ENCODE measurements around the gene ATP6V1B1. TPM values are rescaled to one million over a fixed set of nuclear protein-coding genes. Genes with fewer than 3 reads are reported as not detected.

The ATP6V1B1 gene
- total and polyA plus RNA-seq, 10 of the 15 experiments (the other 5 are each of a cell fraction or from before 2014, with no cell fraction given), result not detected

DNA sequence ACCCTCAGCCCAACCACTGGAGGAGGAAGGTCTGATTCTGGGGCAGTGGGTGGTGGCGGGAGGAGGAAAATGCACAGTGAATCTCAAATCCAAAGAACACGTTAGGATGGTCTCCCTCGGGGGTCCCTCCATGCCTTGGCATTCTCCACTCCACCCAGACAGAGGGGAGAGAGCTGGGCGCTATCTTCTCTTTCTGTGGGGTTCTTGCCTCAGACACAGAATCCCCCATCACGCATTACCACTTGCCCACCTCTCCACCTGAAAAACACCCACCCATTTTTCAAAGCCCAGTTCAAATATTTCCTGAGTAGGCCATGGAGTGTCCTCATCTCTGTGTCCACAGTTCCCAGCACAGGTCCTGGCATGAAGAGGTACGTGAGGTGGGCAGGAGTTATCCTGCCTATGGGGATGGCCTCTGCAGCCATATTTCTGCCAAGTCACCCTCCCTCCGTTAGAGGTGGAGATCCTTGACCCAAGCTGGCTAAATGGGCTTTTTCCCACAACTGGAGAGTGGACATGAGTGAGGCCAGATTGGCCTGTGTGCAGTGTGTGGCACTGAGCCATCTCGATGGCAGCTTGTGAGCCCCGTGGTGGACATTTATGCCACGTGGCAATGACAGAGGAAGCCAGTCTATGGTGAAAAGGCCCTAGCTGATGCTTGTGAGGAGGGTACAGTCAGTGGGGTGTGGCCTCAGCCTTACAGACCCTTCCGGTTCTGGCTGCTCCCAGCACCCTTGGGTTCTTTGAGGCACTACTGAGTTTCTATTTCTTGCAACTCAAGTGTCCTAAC lies 68.5 kb downstream of the ATP6V1B1 start:
- H3K4me3 ChIP-seq, result no peak overlapping the region
- 20% methylated on average over 11 of the region's 11 CpGs for WGBS (ENCODE audit: insufficient coverage, insufficient replicate concordance, low lambda C conversion rate, missing lambda C conversion rate)
- peaks cover 9% of the 10 kb centered on the region for H3K4me1 ChIP-seq (ENCODE audit: control insufficient read depth, insufficient read depth, low read length)
- H3K9me3 ChIP-seq (replicated peaks; ENCODE audit: control insufficient read depth, insufficient read depth, low read length), result no peaks in the 10 kb centered on the region
- H3K9ac ChIP-seq (ENCODE audit: control insufficient read depth, insufficient read depth, low read length), result no peak overlapping the region
- in situ Hi-C loops (cut with MboI) (no loop called here), intact Hi-C loops (cut with micrococcal nuclease; ENCODE audit: unreplicated experiment) (no loop called here)
- RAD21 ChIA-PET (ENCODE audit: unreplicated experiment), result no interaction called here
- SMC1A ChIA-PET (ENCODE audit: uncharacterized antibody, unreplicated experiment), result no interaction called here
- H3K27me3 ChIP-seq (replicated peaks in 1 of 2; ENCODE audit: control insufficient read depth in 2 of 2, insufficient read depth in 2 of 2, low read length in 1 of 2), result no peaks in the 10 kb centered on the region
- no peak overlapping the region for H2AFZ ChIP-seq (ENCODE audit: control insufficient read depth, low read depth, low read length)
- ATAC-seq, result no peak
- BruUV-seq (replicated peaks), result no TSS peak
- CTCF ChIA-PET, result no interaction called here
- no peaks in the 10 kb centered on the region for H3K79me2 ChIP-seq (ENCODE audit: control insufficient read depth, insufficient read depth, low read length)
- DNase-seq (ENCODE audit: low read depth, low spot score), result no peak
- POLR2A ChIA-PET, result no interaction called here
- H3K27ac ChIP-seq (ENCODE audit: control insufficient read depth, insufficient read depth), result no peak overlapping the region
- H4K20me1 ChIP-seq (ENCODE audit: control insufficient read depth, insufficient read depth), result no peaks in the 10 kb centered on the region
- no peaks in the 10 kb centered on the region for H3K36me3 ChIP-seq (ENCODE audit: control insufficient read depth in 2 of 2, insufficient read depth in 2 of 2, low read length in 1 of 2)
- FAIRE-seq, result no peak
- H3K4me2 ChIP-seq (ENCODE audit: control insufficient read depth, insufficient read depth), result no peak overlapping the region
- no peak for TF ChIP-seq SMARCA5 (IDR thresholded peaks at IDR 0.05)
- TF ChIP-seq ZNF384 (IDR thresholded peaks at IDR 0.05; ENCODE audit: borderline replicate concordance, low read depth, low read length), result no peak
- TF ChIP-seq NBN (IDR thresholded peaks at IDR 0.05), result no peak
- TF ChIP-seq, protein P1, sequence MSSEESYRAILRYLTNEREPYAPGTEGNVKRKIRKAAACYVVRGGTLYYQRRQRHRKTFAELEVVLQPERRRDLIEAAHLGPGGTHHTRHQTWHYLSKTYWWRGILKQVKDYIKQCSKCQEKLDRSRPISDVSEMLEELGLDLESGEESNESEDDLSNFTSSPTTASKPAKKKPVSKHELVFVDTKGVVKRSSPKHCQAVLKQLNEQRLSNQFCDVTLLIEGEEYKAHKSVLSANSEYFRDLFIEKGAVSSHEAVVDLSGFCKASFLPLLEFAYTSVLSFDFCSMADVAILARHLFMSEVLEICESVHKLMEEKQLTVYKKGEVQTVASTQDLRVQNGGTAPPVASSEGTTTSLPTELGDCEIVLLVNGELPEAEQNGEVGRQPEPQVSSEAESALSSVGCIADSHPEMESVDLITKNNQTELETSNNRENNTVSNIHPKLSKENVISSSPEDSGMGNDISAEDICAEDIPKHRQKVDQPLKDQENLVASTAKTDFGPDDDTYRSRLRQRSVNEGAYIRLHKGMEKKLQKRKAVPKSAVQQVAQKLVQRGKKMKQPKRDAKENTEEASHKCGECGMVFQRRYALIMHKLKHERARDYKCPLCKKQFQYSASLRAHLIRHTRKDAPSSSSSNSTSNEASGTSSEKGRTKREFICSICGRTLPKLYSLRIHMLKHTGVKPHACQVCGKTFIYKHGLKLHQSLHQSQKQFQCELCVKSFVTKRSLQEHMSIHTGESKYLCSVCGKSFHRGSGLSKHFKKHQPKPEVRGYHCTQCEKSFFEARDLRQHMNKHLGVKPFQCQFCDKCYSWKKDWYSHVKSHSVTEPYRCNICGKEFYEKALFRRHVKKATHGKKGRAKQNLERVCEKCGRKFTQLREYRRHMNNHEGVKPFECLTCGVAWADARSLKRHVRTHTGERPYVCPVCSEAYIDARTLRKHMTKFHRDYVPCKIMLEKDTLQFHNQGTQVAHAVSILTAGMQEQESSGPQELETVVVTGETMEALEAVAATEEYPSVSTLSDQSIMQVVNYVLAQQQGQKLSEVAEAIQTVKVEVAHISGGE (CRISPR knock-in tag; IDR thresholded peaks at IDR 0.05), result no peak
- no peak for TF ChIP-seq RBBP5 (conservative IDR thresholded peaks at IDR 0.05)
- TF ChIP-seq, protein P2, sequence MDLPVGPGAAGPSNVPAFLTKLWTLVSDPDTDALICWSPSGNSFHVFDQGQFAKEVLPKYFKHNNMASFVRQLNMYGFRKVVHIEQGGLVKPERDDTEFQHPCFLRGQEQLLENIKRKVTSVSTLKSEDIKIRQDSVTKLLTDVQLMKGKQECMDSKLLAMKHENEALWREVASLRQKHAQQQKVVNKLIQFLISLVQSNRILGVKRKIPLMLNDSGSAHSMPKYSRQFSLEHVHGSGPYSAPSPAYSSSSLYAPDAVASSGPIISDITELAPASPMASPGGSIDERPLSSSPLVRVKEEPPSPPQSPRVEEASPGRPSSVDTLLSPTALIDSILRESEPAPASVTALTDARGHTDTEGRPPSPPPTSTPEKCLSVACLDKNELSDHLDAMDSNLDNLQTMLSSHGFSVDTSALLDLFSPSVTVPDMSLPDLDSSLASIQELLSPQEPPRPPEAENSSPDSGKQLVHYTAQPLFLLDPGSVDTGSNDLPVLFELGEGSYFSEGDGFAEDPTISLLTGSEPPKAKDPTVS (IDR thresholded peaks at IDR 0.05; ENCODE audit: low read depth, low read length), result no peak
- no peak for TF ChIP-seq ETV6 (conservative IDR thresholded peaks at IDR 0.05 in 1 of 2, IDR thresholded peaks at IDR 0.05 in 1 of 2; ENCODE audit: borderline replicate concordance in 1 of 2, low read depth in 1 of 2)
- no peak for TF ChIP-seq NFYB (IDR thresholded peaks at IDR 0.05; ENCODE audit: insufficient read depth, low read depth, low read length)
- TF ChIP-seq, protein P3, sequence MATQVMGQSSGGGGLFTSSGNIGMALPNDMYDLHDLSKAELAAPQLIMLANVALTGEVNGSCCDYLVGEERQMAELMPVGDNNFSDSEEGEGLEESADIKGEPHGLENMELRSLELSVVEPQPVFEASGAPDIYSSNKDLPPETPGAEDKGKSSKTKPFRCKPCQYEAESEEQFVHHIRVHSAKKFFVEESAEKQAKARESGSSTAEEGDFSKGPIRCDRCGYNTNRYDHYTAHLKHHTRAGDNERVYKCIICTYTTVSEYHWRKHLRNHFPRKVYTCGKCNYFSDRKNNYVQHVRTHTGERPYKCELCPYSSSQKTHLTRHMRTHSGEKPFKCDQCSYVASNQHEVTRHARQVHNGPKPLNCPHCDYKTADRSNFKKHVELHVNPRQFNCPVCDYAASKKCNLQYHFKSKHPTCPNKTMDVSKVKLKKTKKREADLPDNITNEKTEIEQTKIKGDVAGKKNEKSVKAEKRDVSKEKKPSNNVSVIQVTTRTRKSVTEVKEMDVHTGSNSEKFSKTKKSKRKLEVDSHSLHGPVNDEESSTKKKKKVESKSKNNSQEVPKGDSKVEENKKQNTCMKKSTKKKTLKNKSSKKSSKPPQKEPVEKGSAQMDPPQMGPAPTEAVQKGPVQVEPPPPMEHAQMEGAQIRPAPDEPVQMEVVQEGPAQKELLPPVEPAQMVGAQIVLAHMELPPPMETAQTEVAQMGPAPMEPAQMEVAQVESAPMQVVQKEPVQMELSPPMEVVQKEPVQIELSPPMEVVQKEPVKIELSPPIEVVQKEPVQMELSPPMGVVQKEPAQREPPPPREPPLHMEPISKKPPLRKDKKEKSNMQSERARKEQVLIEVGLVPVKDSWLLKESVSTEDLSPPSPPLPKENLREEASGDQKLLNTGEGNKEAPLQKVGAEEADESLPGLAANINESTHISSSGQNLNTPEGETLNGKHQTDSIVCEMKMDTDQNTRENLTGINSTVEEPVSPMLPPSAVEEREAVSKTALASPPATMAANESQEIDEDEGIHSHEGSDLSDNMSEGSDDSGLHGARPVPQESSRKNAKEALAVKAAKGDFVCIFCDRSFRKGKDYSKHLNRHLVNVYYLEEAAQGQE (IDR thresholded peaks at IDR 0.05; ENCODE audit: low read depth, low read length), result no peak
- TF ChIP-seq, protein P4, sequence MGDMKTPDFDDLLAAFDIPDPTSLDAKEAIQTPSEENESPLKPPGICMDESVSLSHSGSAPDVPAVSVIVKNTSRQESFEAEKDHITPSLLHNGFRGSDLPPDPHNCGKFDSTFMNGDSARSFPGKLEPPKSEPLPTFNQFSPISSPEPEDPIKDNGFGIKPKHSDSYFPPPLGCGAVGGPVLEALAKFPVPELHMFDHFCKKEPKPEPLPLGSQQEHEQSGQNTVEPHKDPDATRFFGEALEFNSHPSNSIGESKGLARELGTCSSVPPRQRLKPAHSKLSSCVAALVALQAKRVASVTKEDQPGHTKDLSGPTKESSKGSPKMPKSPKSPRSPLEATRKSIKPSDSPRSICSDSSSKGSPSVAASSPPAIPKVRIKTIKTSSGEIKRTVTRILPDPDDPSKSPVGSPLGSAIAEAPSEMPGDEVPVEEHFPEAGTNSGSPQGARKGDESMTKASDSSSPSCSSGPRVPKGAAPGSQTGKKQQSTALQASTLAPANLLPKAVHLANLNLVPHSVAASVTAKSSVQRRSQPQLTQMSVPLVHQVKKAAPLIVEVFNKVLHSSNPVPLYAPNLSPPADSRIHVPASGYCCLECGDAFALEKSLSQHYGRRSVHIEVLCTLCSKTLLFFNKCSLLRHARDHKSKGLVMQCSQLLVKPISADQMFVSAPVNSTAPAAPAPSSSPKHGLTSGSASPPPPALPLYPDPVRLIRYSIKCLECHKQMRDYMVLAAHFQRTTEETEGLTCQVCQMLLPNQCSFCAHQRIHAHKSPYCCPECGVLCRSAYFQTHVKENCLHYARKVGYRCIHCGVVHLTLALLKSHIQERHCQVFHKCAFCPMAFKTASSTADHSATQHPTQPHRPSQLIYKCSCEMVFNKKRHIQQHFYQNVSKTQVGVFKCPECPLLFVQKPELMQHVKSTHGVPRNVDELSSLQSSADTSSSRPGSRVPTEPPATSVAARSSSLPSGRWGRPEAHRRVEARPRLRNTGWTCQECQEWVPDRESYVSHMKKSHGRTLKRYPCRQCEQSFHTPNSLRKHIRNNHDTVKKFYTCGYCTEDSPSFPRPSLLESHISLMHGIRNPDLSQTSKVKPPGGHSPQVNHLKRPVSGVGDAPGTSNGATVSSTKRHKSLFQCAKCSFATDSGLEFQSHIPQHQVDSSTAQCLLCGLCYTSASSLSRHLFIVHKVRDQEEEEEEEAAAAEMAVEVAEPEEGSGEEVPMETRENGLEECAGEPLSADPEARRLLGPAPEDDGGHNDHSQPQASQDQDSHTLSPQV (IDR thresholded peaks at IDR 0.05), result no peak

All from GM12878 (cell line).